ENCODE data around the gene MANSC1.
A peak's percentile ranks its signal among the peaks of the same experiment; 100 is the strongest.
"Not testable (repeated sequence)": the region's sequence is repeated elsewhere in the genome, so short reads cannot be mapped to it uniquely, and the experiment has no call there.

MANSC1 gene

DNA sequence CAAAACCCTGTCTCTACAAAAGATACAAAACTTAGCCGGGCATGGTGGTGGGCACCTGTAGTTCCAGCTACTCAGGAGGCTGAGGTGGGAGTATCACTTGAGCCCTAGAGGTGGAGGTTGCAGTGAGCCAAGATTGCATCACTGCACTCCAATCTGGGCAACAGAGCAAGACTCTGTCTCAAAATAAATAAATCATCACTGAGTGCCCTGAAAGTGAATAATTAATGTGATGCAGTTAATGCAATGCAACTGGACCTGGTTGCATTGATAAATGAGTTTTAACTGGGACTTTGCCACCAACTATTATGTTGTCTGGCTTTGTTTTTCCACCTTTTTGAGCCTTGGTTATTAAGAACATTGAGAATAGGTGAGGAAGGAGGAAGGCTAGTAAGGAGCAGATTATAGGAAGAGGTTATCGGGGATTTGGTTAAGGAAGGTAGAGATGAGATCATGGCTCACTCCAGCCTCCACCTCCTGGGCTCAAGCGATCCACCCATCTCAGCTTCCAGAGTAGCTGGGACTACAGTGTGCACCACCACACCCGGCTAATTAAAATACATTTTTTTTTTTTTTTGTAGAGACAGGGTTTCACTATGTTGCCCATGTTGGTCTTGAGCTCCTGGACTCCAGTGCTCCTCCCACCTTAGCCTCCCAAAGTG is 14.9 kb upstream of the MANSC1 start:
- no peak for DNase-seq

- no peak for DNase-seq
Measured at GRCh38 chr12:12358528-12358927, 8.5 kb upstream of the MANSC1 start.

GRCh38 chr12:12357719-12358461 is 7.8 kb upstream of the MANSC1 start:
- DNase-seq, result peak; percentile 50

- DNase-seq, result peak; percentile 98
Measured at GRCh38 chr12:12356896-12357718, 7.1 kb upstream of the MANSC1 start, which contains the start of gene BORCS5. BORCS5 (plus strand) TSS chr12:12357078; CDS start chr12:12357452, 374 bp downstream.

GRCh38 chr12:12356467-12356895 is 6.4 kb upstream of the MANSC1 start:
- DNase-seq, result no peak

DNA sequence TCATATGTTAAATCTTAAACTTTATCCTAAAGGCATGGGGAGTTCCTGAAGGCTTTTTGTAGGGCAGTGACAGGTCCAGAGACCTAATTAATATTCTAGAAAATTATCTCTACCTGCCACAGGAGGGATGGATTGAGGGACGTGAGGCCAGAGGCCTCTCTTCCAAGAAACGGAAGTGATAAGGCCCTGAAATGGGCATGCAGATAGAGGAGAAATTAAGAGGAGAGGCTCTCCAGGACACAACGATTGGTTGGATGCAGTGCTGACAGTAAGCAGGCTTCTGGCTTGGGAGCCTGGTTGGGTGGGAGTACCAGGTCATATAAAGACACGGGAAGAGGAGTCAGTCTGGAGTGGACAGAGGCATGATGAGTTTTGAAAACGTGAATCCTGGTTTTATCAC is 3.8 kb upstream of the MANSC1 start:
- DNase-seq, result no peak

DNA sequence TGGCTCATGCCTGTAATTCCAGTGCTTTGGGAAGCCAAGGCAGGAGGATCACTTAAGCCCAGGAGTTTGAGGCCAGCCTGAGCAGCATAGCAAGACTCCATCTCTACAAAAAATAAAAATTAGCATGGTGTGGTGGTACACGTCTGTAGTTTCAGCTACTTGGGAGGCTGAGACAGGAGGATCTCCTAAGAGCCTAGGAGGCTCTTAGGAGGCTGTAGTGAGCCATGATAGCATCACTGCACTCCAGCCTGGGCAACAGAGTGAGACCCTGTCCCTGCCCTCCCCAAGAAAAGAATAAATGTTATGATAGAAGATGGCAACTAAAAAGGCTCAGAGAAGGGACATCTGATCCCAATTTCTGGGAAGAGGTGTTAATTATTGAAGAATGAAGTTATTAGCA is 3.2 kb upstream of the MANSC1 start:
- no peak for DNase-seq

- not testable (repeated sequence) for DNase-seq
Measured at GRCh38 chr12:12351468-12352185, 1.6 kb upstream of the MANSC1 start.

DNA sequence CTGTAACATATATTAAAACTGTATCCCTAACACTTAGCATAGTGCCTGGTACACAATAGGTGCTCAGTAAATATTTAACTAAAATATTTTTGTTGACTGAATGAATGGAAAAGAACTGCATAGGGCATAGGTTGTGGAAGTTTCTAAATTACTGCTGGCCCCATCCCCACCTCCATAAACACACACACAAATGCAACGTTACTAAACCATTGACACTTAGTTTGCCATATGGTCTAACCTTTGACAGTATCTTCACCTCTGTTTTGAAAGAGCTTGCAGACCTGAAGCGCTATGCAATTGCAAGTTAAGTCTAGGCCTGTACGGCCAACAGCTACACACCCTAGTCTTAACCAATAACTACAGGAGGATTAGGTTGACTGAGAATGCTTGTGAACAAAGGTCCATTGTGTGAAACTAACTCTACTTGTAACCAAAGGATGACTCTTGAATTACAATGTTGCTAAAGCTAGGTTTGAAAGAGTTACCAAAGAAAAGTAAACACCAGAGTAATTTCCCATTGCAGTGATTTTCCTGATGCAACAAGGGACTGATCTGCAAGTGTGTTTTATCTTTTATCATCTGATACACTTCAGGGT is 924 bp upstream of the MANSC1 start:
- DNase-seq, result no peak

GRCh38 chr12:12338527-12339168 is 11.4 kb downstream of the MANSC1 start:
- DNase-seq, result no peak

GRCh38 chr12:12336511-12336910 is 13.5 kb downstream of the MANSC1 start:
- no peak for DNase-seq

DNA sequence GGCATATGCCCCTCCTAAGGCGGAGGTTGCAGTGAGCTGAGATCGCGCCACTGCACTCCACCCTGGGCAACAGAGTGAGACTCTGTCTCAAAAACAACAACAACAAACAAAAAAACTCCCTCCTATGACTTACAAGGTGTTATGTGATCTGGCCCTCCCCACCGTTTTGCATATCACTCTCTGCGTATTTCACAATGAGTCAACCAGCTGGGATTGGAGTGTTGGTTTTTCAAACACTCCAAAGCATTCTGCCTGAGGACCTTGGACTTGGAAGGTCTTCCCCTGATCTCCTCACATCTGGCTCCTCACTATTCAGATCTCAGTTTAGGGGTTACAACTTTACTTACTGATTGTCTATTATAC is 14.0 kb downstream of the MANSC1 start:
- DNase-seq, result no peak

DNA sequence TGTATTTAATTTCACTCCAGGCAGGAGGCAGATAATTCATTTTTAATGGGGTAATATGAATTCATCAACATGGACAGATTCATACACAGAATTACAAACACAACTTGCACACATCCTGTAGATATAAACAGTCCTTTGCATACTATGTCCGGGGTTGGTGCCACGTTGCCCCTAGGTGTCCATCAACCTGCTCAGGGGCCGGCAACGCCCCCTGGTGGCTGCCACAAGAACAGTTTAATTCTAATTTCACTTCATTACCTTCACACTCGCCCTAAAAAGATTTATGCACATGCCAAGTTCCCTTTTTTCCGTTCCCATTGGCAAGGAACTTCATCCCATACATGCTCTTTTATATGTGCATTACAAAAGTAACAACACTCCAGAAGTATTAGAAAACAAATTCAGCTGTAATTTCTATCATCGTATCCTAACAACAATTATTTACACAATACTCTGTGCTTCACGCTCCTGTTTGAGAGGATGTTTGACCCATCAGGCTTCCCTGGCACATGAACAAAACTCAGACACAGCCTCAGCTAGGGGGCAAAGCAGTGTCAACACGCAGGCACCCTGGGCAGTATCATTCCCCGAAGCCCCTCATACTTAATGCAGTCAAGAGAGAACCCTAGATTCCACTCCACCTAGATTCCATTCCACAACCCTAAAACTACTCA is 15.5 kb downstream of the MANSC1 start:
- DNase-seq, result peak; percentile 68

- no peak for DNase-seq
Measured at GRCh38 chr12:12333407-12334366, 16.4 kb downstream of the MANSC1 start.

DNA sequence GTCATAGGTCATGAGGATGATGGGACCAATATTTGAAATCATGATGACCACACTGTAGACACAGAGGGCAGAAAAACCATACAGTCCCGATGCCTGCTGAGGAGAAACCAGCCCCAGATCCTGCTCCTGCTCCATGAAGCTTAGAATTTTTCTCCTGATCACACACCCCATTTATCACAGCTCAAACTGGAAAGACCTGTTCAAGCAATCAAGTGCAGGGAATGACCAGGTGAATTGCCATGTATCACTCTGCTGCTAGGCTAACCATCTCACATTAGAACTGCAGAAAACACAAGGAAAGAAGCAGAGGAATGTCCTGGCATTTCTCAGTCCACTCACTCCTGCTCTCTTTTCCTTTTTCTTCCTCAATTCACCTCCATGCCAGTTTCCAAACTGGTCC is 18.1 kb downstream of the MANSC1 start:
- no peak for DNase-seq

GRCh38 chr12:12331244-12331771 is 18.7 kb downstream of the MANSC1 start:
- DNase-seq, result no peak

GRCh38 chr12:12327802-12328201 is 22.2 kb downstream of the MANSC1 start:
- DNase-seq, result peak; percentile 71

DNA sequence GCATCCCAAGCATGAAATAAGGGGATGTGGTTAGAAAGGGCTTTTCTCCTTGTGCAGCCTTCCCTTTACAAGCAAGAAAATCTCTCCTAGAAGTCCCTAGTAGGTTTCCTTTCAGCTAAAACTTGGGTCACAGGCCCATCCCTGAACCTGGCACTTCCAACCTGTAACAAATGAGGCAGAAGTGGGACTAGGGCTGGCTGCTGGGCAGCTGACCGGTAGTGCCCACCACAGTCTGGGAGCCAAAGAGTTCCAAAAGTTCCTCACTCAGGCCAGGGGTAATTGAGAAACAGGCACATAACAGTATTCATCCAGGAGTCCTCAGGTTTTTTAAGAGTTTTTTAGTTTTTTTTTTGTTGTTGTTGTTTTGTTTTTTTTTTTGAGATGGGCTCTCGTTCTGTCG is 23.8 kb downstream of the MANSC1 start:
- DNase-seq, result no peak

GRCh38 chr12:12323591-12323990 is 26.5 kb downstream of the MANSC1 start:
- DNase-seq, result no peak

- no peak for DNase-seq
Measured at GRCh38 chr12:12323118-12323517, 26.9 kb downstream of the MANSC1 start.
